HG03354 (cell line): ENCODE data around the gene GSDME.

Experiments used
- ATAC-seq: cut with Tn5 transposase; IDR thresholded peaks from one replicate; pipeline ENCODE4 v1.9.1; 2021; ENCODE audit warnings: mild to moderate bottlenecking; ENCODE audit not compliant: unreplicated experiment, poor library complexity, severe bottlenecking

Gene GSDME

GRCh38 chr7:24668927-24669635 is 88.2 kb downstream of the GSDME start:
- ATAC-seq = no peak

GRCh38 chr7:24665564-24666294 is 91.5 kb downstream of the GSDME start:
- peak; percentile 65 for ATAC-seq

- no peak for ATAC-seq
Observed at GRCh38 chr7:24660546-24660945, 96.7 kb downstream of the GSDME start.

GRCh38 chr7:24659505-24659904 is 97.8 kb downstream of the GSDME start:
- peak; percentile 63 for ATAC-seq

GRCh38 chr7:24657980-24658379 is 99.3 kb downstream of the GSDME start:
- ATAC-seq = no peak

- no peak for ATAC-seq
Observed at GRCh38 chr7:24656608-24657007, 100.7 kb downstream of the GSDME start.

GRCh38 chr7:24654305-24654704 is 103.0 kb downstream of the GSDME start:
- no peak for ATAC-seq

- peak; percentile 45 for ATAC-seq
Observed at GRCh38 chr7:24653316-24654085, 103.8 kb downstream of the GSDME start.

- ATAC-seq = no peak
Observed at GRCh38 chr7:24652251-24652939, 104.9 kb downstream of the GSDME start.
